K562 (cell line): ENCODE data around the gene UBE2E2. TPM values are rescaled to one million over a fixed set of nuclear protein-coding genes. Genes with fewer than 3 reads are reported as not detected.

Source experiments
- CCAR2 ChIP-seq: fragments of 200-400 bp; formaldehyde crosslinking; IDR thresholded peaks from 2 replicates; pipeline ENCODE4 v1.6.1; 2017; ENCODE audit warnings: mild to moderate bottlenecking, low read depth, low read length
- ELF1 ChIP-seq: fragments of 200-800 bp; sonication (Bioruptor generic); IDR thresholded peaks from 2 replicates; pipeline ENCODE4 v1.6.1; 2016; ENCODE audit warnings: missing genetic modification characterization, missing compliant biosample characterization
- EZH2 ChIP-seq: IDR thresholded peaks from 2 replicates; pipeline ENCODE4 v1.6.1; 2012; ENCODE audit warnings: low read depth, mild to moderate bottlenecking, inconsistent platforms, low read length, borderline replicate concordance
- GATA2 ChIP-seq: sonication (generic); formaldehyde crosslinking; IDR thresholded peaks from 2 replicates; pipeline ENCODE4 v1.4.0; 2020; ENCODE audit warnings: mild to moderate bottlenecking, missing genetic modification reagents
- HMBOX1 ChIP-seq: sonication (generic); IDR thresholded peaks from 2 replicates; pipeline ENCODE4 v1.6.1; 2016
- HNRNPUL1 ChIP-seq: fragments of 200-400 bp; formaldehyde crosslinking; IDR thresholded peaks from 2 replicates; pipeline ENCODE4 v1.6.1; 2017; ENCODE audit warnings: low read length
- LEF1 ChIP-seq: fragments of 450-650 bp; IDR thresholded peaks from 2 replicates; pipeline ENCODE4 v1.6.1; 2016; ENCODE audit warnings: mild to moderate bottlenecking
- MAFG ChIP-seq: fragments of 450-650 bp; conservative IDR thresholded peaks from 2 replicates; pipeline ENCODE4 v1.6.1; 2016; ENCODE audit warnings: missing genetic modification characterization, missing compliant biosample characterization
- MED1 ChIP-seq: sonication (generic); formaldehyde crosslinking; IDR thresholded peaks from 2 replicates; pipeline ENCODE4 v1.8.1; 2023; ENCODE audit warnings: missing genetic modification reagents, borderline replicate concordance
- SMARCE1 ChIP-seq: fragments of 450-650 bp; IDR thresholded peaks from 2 replicates; pipeline ENCODE4 v1.7.1; 2016; ENCODE audit warnings: mild to moderate bottlenecking
- SP1 ChIP-seq: sonication (generic); formaldehyde crosslinking; IDR thresholded peaks from 2 replicates; pipeline ENCODE4 v1.8.1; 2022; ENCODE audit warnings: mild to moderate bottlenecking, missing genetic modification reagents
- SRSF3 ChIP-seq: fragments of 200-400 bp; formaldehyde crosslinking; IDR thresholded peaks from 2 replicates; pipeline ENCODE4 v1.6.1; 2016; ENCODE audit warnings: mild to moderate bottlenecking, low read length, moderate library complexity; ENCODE audit not compliant: insufficient read depth
- ZKSCAN3 ChIP-seq: fragments of 250-450 bp; sonication (Bioruptor Pico); IDR thresholded peaks from 2 replicates; pipeline ENCODE4 v1.4.0; 2020
- ZNF311 ChIP-seq: fragments of 250-450 bp; sonication (Bioruptor Pico); IDR thresholded peaks from 2 replicates; pipeline ENCODE4 v1.4.0; 2020; ENCODE audit warnings: mild to moderate bottlenecking, moderate library complexity
- ZNF398 ChIP-seq: fragments of 250-450 bp; sonication (Bioruptor Pico); IDR thresholded peaks from 2 replicates; pipeline ENCODE4 v1.8.0; 2021; ENCODE audit warnings: moderate library complexity, mild to moderate bottlenecking, inconsistent platforms
- ZNF445 ChIP-seq: fragments of 250-450 bp; sonication (Bioruptor Pico); IDR thresholded peaks from 2 replicates; pipeline ENCODE4 v1.4.0; 2020; ENCODE audit warnings: low read depth, mild to moderate bottlenecking, moderate library complexity
- ZNF518B ChIP-seq: fragments of 250-450 bp; sonication (Bioruptor Pico); IDR thresholded peaks from 2 replicates; pipeline ENCODE4 v1.5.0; 2021; ENCODE audit warnings: mild to moderate bottlenecking, moderate library complexity
- ZNF655 ChIP-seq: fragments of 250-450 bp; sonication (Bioruptor Pico); IDR thresholded peaks from 2 replicates; pipeline ENCODE4 v1.5.0; 2021
- polyA plus RNA-seq, 8 experiments: library from polyadenylated mRNA; depleted of rRNA in 4 of 8; stranded (reverse) in 5 of 8; unstranded in 3 of 8; fragments of >200 nt; fragmentation: Nextera tagmentation in 2 of 8; fragmentation: Illumina TruSeq in 1 of 8; extraction: Ambion mirVana in 2 of 8; extraction: Trizol in 1 of 8; gene quantifications; 2 replicates each; pipeline versions ENCODE4 v1.2.1 to v1.2.3, GENCODE V29; 2011 to 2014; ENCODE audit warnings: inconsistent platforms in 1 of 8, missing spikeins in 1 of 8
- total RNA-seq, 7 experiments: library from RNA; depleted of rRNA in 6 of 7; stranded (reverse); fragments of >200 nt in 6 of 7; fragmentation: Illumina TruSeq in 2 of 7; extraction: Trizol in 2 of 7; gene quantifications; 2 replicates each; pipeline versions ENCODE4 v1.2.1 to v1.2.3, GENCODE V29; 2011 to 2021; ENCODE audit warnings: low replicate concordance in 1 of 7
- TF ChIP-seq, protein P1 (sequence below): fragments of 250-450 bp; sonication (Bioruptor Pico); IDR thresholded peaks from 2 replicates; pipeline ENCODE4 v1.4.0; 2020; ENCODE audit warnings: mild to moderate bottlenecking

UBE2E2 gene
- total and polyA plus RNA-seq, 9 of the 15 experiments (the other 6 are each of a cell fraction or from before 2014, with no cell fraction given): 0.22 to 5.1 (median 1.9) TPM

DNA sequence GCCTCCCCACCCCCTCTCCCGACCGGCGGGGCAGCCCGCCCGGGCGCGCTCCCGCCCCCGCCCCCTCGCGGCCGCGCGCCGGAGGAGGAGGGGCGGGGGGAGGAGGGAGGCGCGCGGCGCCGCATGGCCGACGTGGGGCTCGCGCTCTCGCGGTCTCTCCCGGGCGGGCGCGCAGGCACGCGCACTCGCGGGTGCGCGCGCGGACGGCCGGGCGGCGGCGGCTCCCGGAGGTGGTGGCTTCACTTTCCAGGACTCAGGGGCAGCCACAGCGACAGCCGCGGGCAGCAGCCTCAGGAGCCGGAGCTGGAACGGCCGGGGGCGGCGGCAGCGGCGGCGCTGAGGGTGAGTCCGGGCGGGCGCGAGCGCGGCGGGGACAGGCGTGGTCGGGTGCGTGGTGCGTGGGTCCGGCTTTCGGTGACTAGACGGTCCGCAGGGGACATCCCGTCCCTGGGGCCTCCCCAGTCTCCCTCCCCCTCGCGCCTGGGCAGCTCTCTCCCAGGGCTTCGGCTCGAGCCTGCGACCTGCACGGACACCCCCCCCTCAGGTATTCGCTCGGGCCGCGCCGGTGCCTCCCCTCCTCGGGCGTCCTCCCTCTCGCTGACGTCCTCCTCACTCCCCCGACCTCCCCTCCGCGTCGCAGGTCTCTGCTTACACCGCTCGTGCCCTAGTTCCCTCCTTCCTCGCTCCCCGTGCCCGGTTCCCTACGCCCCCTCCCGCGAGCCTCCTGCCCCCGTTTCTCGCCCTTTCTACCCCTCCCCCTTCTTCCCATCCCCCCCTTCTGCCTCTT is at the start of gene UBE2E2 (continued):
- TF ChIP-seq ZNF398 (no peak), HNRNPUL1 (no peak), SRSF3 (no peak), ZNF311 (no peak), ZNF518B (CRISPR knock-in tag) (no peak), HMBOX1 (no peak), MED1 (no peak), ELF1 (tag) (no peak), EZH2 (no peak), MAFG (tag) (no peak), ZNF655 (CRISPR knock-in tag) (no peak), ZNF445 (no peak), LEF1 (no peak), SP1 (CRISPR knock-in tag) (no peak), CCAR2 (no peak), SMARCE1 (no peak), GATA2 (no peak), ZKSCAN3 (CRISPR knock-in tag) (no peak)
- TF ChIP-seq, protein P1, sequence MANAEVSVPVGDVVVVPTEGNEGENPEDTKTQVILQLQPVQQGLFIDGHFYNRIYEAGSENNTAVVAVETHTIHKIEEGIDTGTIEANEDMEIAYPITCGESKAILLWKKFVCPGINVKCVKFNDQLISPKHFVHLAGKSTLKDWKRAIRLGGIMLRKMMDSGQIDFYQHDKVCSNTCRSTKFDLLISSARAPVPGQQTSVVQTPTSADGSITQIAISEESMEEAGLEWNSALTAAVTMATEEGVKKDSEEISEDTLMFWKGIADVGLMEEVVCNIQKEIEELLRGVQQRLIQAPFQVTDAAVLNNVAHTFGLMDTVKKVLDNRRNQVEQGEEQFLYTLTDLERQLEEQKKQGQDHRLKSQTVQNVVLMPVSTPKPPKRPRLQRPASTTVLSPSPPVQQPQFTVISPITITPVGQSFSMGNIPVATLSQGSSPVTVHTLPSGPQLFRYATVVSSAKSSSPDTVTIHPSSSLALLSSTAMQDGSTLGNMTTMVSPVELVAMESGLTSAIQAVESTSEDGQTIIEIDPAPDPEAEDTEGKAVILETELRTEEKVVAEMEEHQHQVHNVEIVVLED: peak; percentile 42; the same call in 1 of the 2 replicates
